ENCODE results near the gene UBE2R2.
"Not testable (repeated sequence)": the region's sequence is repeated elsewhere in the genome, so short reads cannot be mapped to it uniquely, and the experiment has no call there.

- TF ChIP-seq CTCF, POLR2A (IDR thresholded peaks at IDR 0.05): not testable (repeated sequence)
Observed at GRCh38 chr9:33863027-33863426, 46.1 kb downstream of the UBE2R2 start.

Data from Peyer's patch (tissue), 4 donors.